SK-N-MC (cell line): ENCODE results near the gene CCL13.

Experiments
- EZH2 ChIP-seq: fragments of 200-600 bp; sonication (generic); IDR thresholded peaks from one replicate; pipeline ENCODE4 v1.6.1; 2017; ENCODE audit warnings: antibody characterized with exemption
- POLR2AphosphoS5 ChIP-seq: IDR thresholded peaks from 2 replicates; pipeline ENCODE4 v1.6.1; 2012; ENCODE audit warnings: mild to moderate bottlenecking, low read depth, low read length, borderline replicate concordance

- TF ChIP-seq EZH2, result no peak
- no peak for TF ChIP-seq POLR2AphosphoS5
Observed at GRCh38 chr17:34313164-34313563, 43.1 kb upstream of the CCL13 start.
